Measurements from ENCODE around the gene GPR87. TPM values are rescaled to one million over a fixed set of nuclear protein-coding genes. Genes with fewer than 3 reads are reported as not detected.

Gene GPR87
- total RNA-seq, 1 experiment from 2014 or later = 3.8 TPM

GRCh38 chr3:151293127-151293526, 23.5 kb downstream of the GPR87 start:
- H3K36me3 ChIP-seq (ENCODE audit: control insufficient read depth in 1 of 2, insufficient read depth in 2 of 2, low read length in 2 of 2) = no peaks in the 10 kb centered on the region
- ChIA-PET POLR2A (no interaction called here), RAD21 (ENCODE audit: low non-redundant PET in 1 of 2, low total read pairs in 2 of 2, uncharacterized antibody in 2 of 2, unreplicated experiment in 2 of 2) (no interaction called here)

DNA sequence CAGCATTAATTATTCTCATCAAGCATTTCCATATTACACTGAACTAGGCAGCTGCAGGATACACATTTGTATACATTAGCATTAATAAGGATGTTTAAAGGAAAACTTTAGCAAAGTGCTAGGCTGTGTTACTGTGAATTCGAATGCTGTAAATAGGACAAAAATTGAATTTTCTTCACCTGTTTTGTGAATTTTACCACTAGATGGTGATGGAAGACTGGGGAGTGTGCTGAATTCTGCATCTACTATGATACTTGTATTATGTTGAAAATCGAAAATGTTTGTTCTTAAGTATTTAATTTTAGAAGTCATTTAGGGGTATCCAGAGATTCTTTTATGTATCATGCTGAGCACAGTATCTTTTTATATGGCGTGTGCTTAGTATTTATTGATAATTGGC, 25.9 kb downstream of the GPR87 start:
- peak; percentile 29 for DNase-seq (ENCODE audit: low read depth, low spot score)
- TF ChIP-seq RAD21 (IDR thresholded peaks at IDR 0.05; ENCODE audit: low read depth) (peak; percentile 90), EGR1 (IDR thresholded peaks at IDR 0.05; ENCODE audit: low read depth) (no peak), EZH2phosphoT487 (IDR thresholded peaks at IDR 0.05; ENCODE audit: borderline replicate concordance) (no peak)
- TF ChIP-seq, protein P1, sequence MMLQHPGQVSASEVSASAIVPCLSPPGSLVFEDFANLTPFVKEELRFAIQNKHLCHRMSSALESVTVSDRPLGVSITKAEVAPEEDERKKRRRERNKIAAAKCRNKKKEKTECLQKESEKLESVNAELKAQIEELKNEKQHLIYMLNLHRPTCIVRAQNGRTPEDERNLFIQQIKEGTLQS (IDR thresholded peaks at IDR 0.05) = no peak
- TF ChIP-seq, protein P2, sequence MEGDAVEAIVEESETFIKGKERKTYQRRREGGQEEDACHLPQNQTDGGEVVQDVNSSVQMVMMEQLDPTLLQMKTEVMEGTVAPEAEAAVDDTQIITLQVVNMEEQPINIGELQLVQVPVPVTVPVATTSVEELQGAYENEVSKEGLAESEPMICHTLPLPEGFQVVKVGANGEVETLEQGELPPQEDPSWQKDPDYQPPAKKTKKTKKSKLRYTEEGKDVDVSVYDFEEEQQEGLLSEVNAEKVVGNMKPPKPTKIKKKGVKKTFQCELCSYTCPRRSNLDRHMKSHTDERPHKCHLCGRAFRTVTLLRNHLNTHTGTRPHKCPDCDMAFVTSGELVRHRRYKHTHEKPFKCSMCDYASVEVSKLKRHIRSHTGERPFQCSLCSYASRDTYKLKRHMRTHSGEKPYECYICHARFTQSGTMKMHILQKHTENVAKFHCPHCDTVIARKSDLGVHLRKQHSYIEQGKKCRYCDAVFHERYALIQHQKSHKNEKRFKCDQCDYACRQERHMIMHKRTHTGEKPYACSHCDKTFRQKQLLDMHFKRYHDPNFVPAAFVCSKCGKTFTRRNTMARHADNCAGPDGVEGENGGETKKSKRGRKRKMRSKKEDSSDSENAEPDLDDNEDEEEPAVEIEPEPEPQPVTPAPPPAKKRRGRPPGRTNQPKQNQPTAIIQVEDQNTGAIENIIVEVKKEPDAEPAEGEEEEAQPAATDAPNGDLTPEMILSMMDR (IDR thresholded peaks at IDR 0.05 in 2 of 3, conservative IDR thresholded peaks at IDR 0.05 in 1 of 3; ENCODE audit: borderline replicate concordance in 1 of 3, insufficient read depth in 1 of 3, low read depth in 2 of 3, low read length in 2 of 3) = peak; percentile 28 to 76 (median 68); a peak in 5 of 6 replicates

More at GRCh38 chr3:151293127-151293526, 23.5 kb downstream of the GPR87 start:
- Histone ChIP-seq H2AFZ (ENCODE audit: low read depth, low read length, poor library complexity, severe bottlenecking) (no peak overlapping the region), H3K27ac (ENCODE audit: low read depth, low read length) (no peak overlapping the region), H3K4me1 (ENCODE audit: control insufficient read depth in 1 of 2, insufficient read depth in 2 of 2, low read length in 2 of 2) (no peaks in the 10 kb centered on the region), H3K9ac (ENCODE audit: low read length) (no peak overlapping the region), H3K4me3 (replicated peaks in 1 of 2; ENCODE audit: low read depth in 1 of 2, low read length in 2 of 2) (no peak overlapping the region), H3K4me2 (ENCODE audit: low read length) (no peak overlapping the region), H3K9me3 (ENCODE audit: control insufficient read depth in 1 of 2, insufficient read depth in 1 of 2, low read depth in 1 of 2, low read length in 2 of 2) (no peaks in the 10 kb centered on the region), H4K20me1 (ENCODE audit: insufficient read depth) (no peaks in the 10 kb centered on the region), H3K9me2 (ENCODE audit: insufficient read depth) (no peaks in the 10 kb centered on the region), H3K27me3 (ENCODE audit: insufficient read depth, low read length) (no peaks in the 10 kb centered on the region), H3K79me2 (ENCODE audit: insufficient read depth, low read length) (no peaks in the 10 kb centered on the region)
- intact Hi-C loops (cut with micrococcal nuclease) = loop anchor here (5.0 kb wide), 2 partner anchors 144 to 369 kb away; no protein-coding TSS in a partner anchor
- ATAC-seq (no peak), DNase-seq (ENCODE audit: low read depth, low spot score) (no peak)
- CTCF ChIA-PET = interaction anchor here (1.0 kb wide), 1 partner anchor 146 kb away, joined by 3 read pairs; no protein-coding TSS in a partner anchor
- TF ChIP-seq POLR2A (IDR thresholded peaks at IDR 0.05; ENCODE audit: borderline replicate concordance, extremely low read depth, insufficient read depth, insufficient read length) = no peak
- no peak for TF ChIP-seq YY1 (IDR thresholded peaks at IDR 0.05; ENCODE audit: extremely low read depth, insufficient replicate concordance, low read depth, low read length)
- TF ChIP-seq, protein P3, sequence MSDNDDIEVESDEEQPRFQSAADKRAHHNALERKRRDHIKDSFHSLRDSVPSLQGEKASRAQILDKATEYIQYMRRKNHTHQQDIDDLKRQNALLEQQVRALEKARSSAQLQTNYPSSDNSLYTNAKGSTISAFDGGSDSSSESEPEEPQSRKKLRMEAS (IDR thresholded peaks at IDR 0.05) = no peak
- TF ChIP-seq TCF7L2 (IDR thresholded peaks at IDR 0.05; ENCODE audit: borderline replicate concordance, extremely low read depth, insufficient read depth, insufficient read length) = no peak
- no peak for TF ChIP-seq SP1 (IDR thresholded peaks at IDR 0.05; ENCODE audit: low read depth)
- no TSS peak for BruUV-seq (replicated peaks)

More for the DNA sequence above, 25.9 kb downstream of the GPR87 start:
- H3K27me3 ChIP-seq (ENCODE audit: insufficient read depth, low read length) = no peaks in the 10 kb centered on the region
- no TSS peak for BruUV-seq (replicated peaks)
- no peak overlapping the region for H3K4me2 ChIP-seq (ENCODE audit: low read length)
- H3K4me1 ChIP-seq (ENCODE audit: control insufficient read depth in 1 of 2, insufficient read depth in 2 of 2, low read length in 2 of 2) = no peaks in the 10 kb centered on the region
- no peak for ATAC-seq
- H3K9me2 ChIP-seq (ENCODE audit: insufficient read depth) = no peaks in the 10 kb centered on the region
- CTCF ChIA-PET = interaction anchor here (0.9 kb wide), 1 partner anchor 8 kb away, joined by 3 read pairs; no protein-coding TSS in a partner anchor
- H3K36me3 ChIP-seq (ENCODE audit: control insufficient read depth in 1 of 2, insufficient read depth in 2 of 2, low read length in 2 of 2) = no peaks in the 10 kb centered on the region
- no peak overlapping the region for H3K4me3 ChIP-seq (replicated peaks in 1 of 2; ENCODE audit: low read depth in 1 of 2, low read length in 2 of 2)
- no peak overlapping the region for H3K9ac ChIP-seq (ENCODE audit: low read length)
- RAD21 ChIA-PET (ENCODE audit: low non-redundant PET in 1 of 2, low total read pairs in 2 of 2, uncharacterized antibody in 2 of 2, unreplicated experiment in 2 of 2) = interaction anchor here in 1 of 2 experiments (1.0 kb wide), 1 partner anchor 548 kb away, joined by 3 read pairs; no protein-coding TSS in a partner anchor
- H2AFZ ChIP-seq (ENCODE audit: low read depth, low read length, poor library complexity, severe bottlenecking) = no peak overlapping the region
- intact Hi-C loops (cut with micrococcal nuclease) = loop anchor here (1.0 to 5.0 kb wide), 5 partner anchors 38 to 628 kb away; no protein-coding TSS in a partner anchor
- no peaks in the 10 kb centered on the region for H4K20me1 ChIP-seq (ENCODE audit: insufficient read depth)
- no peak overlapping the region for H3K27ac ChIP-seq (ENCODE audit: low read depth, low read length)
- H3K9me3 ChIP-seq (ENCODE audit: control insufficient read depth in 1 of 2, insufficient read depth in 1 of 2, low read depth in 1 of 2, low read length in 2 of 2) = no peaks in the 10 kb centered on the region
- no peaks in the 10 kb centered on the region for H3K79me2 ChIP-seq (ENCODE audit: insufficient read depth, low read length)
- POLR2A ChIA-PET = no interaction called here
